GM19372 (cell line): Measurements from ENCODE around the gene ZDHHC8.

Source experiments
- ATAC-seq: cut with Tn5 transposase; IDR thresholded peaks from one replicate; pipeline ENCODE4 v1.9.1; 2021; ENCODE audit warnings: mild to moderate bottlenecking, low read depth, moderate library complexity; ENCODE audit not compliant: unreplicated experiment

ZDHHC8 gene

GRCh38 chr22:20128902-20129746 lies 2.5 kb upstream of the ZDHHC8 start:
- ATAC-seq: no peak

GRCh38 chr22:20129747-20130014 lies 1.9 kb upstream of the ZDHHC8 start:
- ATAC-seq: no peak

DNA sequence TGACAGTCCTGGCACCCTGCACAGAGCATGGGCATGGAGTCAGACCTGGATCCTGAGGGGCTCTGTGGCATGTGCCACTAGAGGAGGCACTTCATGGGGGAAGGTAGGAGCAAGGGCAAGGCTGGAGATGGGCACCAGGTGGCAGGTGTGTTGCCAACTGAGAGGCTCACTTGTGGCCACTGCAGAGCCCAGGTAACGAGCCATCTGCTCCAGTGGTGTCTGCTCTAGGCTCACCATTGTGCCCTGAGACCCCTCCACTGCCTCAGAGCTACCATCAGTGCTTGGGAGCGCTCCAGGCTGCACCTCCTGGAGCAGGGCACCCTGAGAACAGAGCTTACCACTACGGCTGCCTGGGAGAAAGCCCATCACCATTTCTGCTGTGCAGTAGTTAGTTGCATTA lies 1.3 kb upstream of the ZDHHC8 start:
- ATAC-seq: no peak

GRCh38 chr22:20130731-20131596 lies 640 bp upstream of the ZDHHC8 start:
- ATAC-seq: no peak

GRCh38 chr22:20131859-20132685 lies 468 bp downstream of the ZDHHC8 start:
- ATAC-seq: no peak

GRCh38 chr22:20132686-20133246 lies 1.2 kb downstream of the ZDHHC8 start:
- no peak for ATAC-seq

GRCh38 chr22:20133930-20134549 lies 2.4 kb downstream of the ZDHHC8 start:
- ATAC-seq: no peak

GRCh38 chr22:20135265-20135664 lies 3.7 kb downstream of the ZDHHC8 start:
- ATAC-seq: no peak

GRCh38 chr22:20135806-20136602 lies 4.4 kb downstream of the ZDHHC8 start:
- ATAC-seq: no peak

GRCh38 chr22:20136603-20136873 lies 4.9 kb downstream of the ZDHHC8 start:
- ATAC-seq: no peak

DNA sequence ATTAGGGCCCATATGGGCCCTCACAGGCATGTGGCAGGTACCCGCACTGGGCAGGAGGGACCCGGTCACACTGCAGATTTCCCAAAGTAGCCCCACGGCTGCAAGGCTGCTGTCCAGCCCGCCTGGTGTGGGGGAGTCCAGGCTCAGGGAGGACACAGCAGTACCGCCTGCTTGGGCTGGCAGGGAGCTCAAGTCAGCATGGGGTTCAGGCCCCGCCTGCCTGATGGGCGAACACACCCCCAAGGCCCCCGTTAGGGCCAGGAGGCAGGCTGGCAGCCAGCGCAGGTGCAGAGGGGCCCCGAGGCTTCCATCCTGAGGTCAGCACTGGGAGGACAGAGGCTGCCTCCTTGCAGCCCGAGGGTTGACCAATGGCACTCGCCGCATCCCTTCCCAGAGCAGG lies 5.5 kb downstream of the ZDHHC8 start:
- no peak for ATAC-seq

GRCh38 chr22:20137671-20138416 lies 6.2 kb downstream of the ZDHHC8 start:
- no peak for ATAC-seq

DNA sequence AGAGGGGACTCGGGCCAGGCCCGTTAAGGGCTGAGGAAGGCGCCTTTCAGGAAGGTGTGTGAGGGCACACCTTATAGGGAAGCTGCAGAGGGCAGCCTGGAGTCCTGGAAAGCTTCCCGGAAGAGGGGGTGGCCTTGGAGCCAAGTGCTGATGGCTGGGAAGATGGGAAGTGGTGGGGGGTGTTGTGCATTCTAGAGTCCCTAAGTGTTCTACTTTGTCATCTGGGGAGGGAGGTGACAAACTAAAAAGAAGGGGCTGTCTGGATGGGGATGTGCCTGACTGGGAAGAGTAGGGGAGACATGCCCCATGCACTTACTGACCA lies 6.8 kb downstream of the ZDHHC8 start:
- no peak for ATAC-seq

GRCh38 chr22:20138868-20139267 lies 7.3 kb downstream of the ZDHHC8 start:
- no peak for ATAC-seq

DNA sequence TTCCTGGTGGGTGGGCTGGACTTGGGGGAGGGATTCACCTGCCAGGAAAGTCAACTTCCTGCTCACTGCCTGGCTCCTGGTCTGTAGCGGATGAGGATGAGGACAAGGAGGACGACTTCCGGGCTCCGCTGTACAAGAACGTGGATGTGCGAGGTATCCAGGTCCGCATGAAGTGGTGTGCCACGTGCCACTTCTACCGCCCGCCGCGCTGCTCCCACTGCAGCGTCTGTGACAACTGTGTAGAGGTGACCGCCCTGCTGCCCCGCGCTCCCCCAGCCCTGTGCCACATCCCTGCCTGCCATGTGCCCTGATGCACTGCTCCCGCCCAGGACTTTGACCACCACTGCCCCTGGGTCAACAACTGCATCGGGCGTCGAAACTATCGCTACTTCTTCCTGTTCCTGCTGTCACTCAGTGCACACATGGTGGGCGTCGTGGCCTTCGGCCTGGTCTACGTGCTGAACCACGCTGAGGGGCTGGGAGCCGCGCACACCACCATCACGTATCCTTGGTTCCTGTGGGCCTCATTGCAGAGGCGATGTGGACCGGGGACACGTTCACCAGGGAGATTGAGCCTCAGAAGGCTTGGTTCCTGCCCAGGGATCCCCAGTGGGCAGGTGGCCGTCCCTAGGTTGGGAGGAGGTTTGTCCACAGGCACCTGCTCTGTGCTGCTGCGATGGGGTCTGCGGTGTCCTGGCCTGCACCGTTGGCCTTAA lies 7.9 kb downstream of the ZDHHC8 start:
- ATAC-seq: no peak

- ATAC-seq: no peak
Observed at GRCh38 chr22:20140107-20140445, 8.5 kb downstream of the ZDHHC8 start.

- ATAC-seq: no peak
Observed at GRCh38 chr22:20140521-20140964, 8.9 kb downstream of the ZDHHC8 start.

GRCh38 chr22:20141186-20142077 lies 9.8 kb downstream of the ZDHHC8 start:
- no peak for ATAC-seq
